GM19193 (cell line): ENCODE results near the gene PCSK6.

ENCODE experiments used
- POLR2A ChIP-seq: IDR thresholded peaks from 4 replicates; pipeline ENCODE4 v1.6.1; 2011; ENCODE audit not compliant: insufficient read depth, insufficient read length; ENCODE audit errors: extremely low read depth

The PCSK6 gene

DNA sequence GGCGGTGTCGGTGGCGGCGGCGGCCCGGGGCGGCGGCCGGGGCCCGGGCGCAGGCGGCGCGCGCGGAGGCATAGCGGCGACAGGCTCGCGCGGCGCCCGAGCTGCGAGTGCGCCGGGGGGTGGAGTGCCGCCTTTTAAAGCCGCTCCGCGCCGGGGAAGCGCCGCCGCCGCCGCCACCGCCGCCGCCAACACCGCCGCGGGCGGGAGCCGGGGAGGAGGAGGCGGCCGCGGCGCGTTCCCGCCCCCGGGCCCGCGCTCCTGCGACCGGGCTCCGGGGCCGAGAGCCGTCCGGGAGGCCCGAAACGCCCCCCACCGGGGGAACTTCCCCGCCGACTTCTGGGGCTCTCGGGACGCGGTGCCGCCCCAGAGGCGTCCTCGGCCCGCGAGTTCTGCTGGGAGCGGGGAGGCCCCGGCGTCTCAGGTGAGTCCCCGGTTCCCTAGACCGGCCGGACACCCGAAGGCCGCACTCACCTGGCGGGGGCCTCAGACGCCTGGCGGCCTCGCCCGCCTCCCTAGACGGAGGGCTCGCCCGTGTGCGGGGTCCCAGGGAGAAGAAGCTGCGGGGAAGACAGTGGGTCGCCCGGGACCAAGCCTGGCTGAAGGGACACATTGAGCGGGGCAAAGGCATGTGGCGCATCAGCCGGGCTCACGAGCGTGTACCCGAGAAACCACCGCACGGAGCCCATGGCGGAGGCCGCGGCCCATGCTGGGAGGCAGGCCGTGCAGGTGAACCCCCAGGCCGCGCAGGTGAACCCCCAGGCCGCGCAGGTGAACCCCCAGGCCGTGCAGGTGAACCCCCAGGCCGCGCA, at the start of gene PCSK6:
PCSK6 (minus strand) TSS at position 109 of the 809 bp plus-strand sequence; CDS start at position 72, 37 bp downstream.
- TF ChIP-seq POLR2A: no peak

DNA sequence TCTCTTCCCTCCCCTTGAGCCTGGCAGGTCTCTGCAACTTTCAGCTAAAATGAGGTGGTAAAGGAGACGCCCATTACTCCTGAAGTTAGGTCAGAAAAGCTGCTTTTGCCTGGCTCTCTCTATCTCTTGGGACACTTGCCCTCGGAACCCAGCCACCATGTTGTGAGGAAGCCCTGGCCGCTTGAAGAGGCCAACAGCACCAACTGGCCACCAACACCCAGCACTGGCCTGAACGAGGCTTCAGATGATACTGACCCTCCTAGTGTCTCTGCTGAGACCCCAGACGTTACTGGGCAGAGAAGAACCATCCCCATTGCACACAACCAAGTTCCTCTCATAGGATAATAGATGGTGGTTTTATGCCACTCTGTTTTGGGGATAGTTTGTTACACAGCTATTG, 49.5 kb upstream of the PCSK6 start:
- no peak for TF ChIP-seq POLR2A

- TF ChIP-seq POLR2A: no peak
Measured at GRCh38 chr15:101538177-101538576, 48.7 kb upstream of the PCSK6 start.

- no peak for TF ChIP-seq POLR2A
Measured at GRCh38 chr15:101537483-101538080, 48.1 kb upstream of the PCSK6 start.

DNA sequence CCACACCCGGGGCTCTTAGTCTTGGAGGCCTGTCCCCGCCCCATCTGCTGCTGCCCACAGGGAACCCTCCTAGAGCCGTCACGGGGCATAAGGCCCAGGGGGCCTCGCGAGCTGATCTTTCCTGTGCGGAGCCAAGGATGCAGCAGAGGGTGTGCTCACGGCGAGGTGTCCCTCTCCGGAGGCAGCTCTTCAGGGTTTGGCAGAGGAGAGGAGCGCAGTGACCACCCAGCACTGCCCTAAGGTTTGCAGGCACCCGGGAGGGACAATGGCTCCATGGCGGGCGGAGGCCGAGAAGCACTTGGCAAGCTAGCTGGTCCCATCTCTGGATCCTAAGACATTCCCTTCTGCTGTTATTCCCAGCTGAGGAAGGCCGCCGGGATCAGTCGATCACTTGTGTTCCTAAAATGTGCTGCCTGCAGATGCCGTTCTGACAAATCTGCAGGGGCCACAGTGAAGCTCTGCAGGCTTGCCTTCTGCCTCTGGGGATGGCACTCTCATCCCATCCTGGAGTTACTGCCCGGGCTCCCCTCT, 47.4 kb upstream of the PCSK6 start:
- no peak for TF ChIP-seq POLR2A

DNA sequence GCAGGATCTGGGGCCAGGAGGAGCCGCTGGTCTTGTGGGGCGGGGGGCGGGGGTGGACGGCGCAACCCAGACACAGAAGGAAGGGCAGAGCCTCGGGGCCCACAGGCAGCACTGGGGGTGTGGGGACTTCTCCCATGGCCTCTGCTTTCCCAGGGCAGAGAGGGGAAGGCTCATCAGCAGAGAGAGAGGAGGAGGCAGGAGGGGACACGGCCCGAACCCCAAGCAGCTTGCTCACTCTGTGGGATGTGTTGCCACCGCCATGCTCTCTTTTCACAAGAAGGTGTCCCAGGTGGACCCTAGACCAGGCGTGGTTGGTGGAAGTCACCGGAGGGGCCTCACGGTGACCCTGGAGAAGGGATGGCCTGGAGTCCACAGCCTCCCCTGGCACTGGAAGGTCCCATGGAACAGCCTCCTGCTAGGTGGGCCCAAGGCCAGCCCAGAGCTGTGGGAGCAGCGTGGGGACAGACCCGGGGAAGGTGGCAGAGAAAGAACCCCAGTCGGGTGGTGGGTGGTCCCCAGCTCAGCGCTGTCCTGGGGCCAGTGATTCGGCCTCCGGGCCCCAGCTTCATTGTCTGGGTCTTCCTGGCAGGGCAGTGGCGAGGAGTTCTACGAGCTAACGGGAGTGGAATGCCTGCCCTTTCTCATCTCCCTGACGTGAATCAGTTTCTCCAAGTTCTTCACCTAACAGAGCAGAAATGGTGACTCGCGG, 46.8 kb upstream of the PCSK6 start:
- no peak for TF ChIP-seq POLR2A

DNA sequence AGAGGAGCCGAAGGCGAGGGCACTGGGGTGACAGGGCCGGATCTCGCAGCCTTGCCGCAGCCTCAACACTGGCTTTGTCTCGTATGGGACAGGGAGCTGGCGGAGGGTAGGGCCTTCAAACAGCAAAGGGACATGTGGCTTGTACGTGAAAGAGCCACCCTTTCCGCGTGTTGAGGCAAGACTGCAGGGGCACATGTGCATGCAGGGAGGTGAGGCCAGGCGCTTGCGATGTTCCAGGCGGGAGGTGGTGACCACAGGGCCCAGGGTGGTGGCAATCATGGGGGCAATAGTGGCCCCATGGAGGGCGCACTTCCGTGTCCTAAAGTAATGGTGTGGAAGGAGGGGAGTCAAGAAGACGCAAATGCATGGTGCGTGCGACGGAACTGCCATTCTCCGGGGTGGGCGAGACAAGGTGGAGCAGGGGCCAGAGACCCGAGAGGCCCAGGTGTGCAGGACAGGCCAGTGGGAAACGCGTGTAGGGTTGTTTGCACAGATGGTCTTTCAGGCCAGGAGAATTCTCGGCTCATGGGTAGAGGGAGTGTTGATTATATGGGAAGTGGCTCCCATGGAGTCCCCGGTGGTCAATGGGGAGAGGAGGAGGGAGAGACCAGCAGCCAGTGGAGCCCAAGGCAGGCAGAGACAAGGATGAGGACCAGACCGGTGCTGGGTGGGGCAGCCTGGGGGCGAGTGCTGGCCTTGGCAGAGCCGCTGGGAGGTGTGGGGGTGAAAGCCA, 45.8 kb upstream of the PCSK6 start:
- TF ChIP-seq POLR2A: no peak

DNA sequence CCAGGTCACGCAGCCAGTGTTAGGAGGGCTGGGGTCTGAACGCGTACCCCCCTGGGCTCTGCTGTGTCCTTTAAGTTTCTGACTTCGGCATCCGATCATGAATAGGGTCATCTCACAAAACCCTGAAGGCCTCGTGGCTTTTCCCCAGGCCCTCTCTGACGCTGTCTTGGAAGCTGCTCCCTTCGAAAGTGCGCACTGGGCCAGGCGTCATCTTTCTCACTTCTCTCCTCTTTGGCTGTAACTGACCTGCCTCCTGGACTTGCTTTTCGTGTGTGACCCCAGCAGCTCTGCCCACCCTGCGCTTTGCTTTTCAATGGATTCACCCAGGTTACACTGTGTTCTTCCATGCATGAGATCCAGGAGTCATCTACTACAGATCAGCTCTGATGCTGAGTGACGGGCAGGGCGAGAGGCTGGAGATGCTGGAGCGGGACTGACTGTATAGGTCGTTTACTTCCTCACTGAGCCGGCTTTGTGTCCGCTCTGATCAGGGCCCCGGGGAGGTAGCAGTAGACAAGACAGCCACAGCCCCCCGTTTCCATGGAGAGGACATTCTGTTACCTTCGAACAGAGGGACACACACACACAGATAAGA, 45.0 kb upstream of the PCSK6 start:
- no peak for TF ChIP-seq POLR2A

DNA sequence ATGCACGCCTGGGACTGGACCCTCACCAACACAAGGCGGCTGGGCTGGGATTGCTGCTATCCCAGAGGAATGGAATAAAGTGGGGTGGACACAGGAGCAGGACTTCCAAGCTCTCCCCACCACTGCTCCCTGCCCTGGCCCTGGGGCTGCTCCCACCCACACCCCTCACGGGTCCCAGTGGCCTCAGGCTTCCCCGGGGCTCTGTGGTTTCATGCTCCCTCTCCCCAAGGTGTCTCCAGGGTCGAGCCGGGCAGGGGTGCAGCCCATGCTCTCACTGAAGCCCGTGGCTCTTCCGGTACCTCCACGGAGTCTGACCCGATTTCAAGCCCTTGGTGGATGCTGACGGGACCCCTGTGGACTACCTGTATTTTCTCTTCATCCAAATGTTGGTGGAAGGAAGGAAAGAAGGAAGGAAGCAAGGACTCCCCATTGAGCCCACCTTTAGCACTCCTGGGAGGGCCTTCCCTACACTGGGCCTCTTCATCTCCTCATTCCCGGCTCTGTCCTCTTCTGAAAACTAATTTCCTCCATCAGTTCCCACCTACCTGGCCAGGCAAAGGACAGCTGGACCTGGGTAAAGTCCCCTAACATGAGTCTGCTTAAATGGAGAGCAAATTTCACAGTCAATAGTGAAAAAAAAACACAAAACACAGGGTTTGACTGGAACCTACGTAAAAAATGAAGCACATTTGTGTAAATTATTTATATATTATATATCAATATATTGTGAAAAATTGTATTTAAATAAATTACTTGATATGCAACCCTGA, 44.0 kb upstream of the PCSK6 start:
- TF ChIP-seq POLR2A: no peak

DNA sequence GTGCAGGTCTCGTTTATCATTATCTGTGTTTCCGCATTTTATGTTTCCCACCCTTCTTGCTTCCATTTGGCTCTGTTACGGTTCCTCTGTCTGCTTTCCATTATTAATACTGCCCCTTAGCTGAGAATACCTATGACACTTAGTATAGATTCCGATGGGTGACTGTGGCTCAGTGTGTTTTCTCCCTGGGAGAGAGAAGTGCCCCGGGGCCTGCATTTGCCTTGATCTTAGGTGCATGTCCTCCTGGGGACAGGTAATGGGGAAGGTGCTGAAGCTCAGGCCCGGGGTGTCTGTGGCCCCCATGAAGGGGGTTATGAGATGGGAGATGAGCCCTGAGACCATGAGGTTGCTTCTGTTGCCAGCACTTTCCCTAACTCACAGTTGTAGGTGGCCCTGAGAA, 43.4 kb upstream of the PCSK6 start:
- no peak for TF ChIP-seq POLR2A

- no peak for TF ChIP-seq POLR2A
Measured at GRCh38 chr15:101531170-101531569, 41.7 kb upstream of the PCSK6 start.

DNA sequence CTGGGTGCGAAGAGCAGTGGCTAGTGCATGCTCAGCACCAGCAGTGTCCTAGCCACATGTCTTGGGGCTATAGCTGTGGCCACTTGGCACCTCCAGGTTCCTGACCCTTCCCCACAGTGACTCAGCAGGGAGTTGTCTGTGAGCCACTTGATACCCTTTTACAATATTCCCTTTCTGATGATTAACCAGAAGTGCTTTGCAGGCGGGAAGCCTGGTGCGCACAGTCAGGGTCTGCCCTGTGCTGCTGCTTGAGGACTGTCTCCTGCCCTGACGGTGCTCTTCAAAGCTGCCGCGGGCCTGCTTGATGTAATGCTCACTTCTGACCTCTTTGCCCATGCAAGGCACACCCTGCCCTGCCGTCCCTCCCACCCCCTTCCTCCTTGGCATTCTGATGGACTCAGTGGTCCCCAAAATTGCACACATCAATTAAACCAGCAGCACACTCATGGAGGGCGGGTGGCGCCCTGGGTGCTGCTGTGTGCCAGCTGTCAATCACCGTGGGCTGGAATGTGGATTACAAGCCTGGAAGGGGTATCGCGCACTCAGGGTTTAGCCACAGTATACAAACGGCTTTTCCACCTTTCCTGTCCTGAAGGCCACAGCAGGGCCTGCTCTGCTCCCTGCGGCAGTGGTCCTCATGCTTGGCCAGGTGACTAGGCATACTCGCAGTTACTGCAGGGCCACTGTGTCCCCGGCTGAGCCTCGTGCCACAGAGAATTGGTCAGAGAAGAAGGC, 40.9 kb upstream of the PCSK6 start:
- TF ChIP-seq POLR2A: no peak

- TF ChIP-seq POLR2A: no peak
Measured at GRCh38 chr15:101528917-101529299, 39.4 kb upstream of the PCSK6 start.
